Measurements from ENCODE around the gene ADGRG7.

The ADGRG7 gene

GRCh38 chr3:100710261-100710968, 101.0 kb downstream of the ADGRG7 start:
- Histone ChIP-seq H3K9me3 (no peaks in the 10 kb centered on the region), H3K36me3 (peaks cover 0 to 13% (median 10%) of the 10 kb centered on the region in 3 donors), H3K27me3 (peaks cover 0 to 3% of the 10 kb centered on the region in 2 donors), H3K4me1 (peaks cover 0 to 47% (median 22%) of the 10 kb centered on the region in 4 donors), H3K27ac (peak overlapping the region; percentile 96), H3K4me3 (peak overlapping the region; percentile 74 to 81)
- intact Hi-C loops (cut with DNase I; ENCODE audit: low total_unique reads): no loop called here
- DNase-seq: peak in 1 of 2 donors; percentile 60
- peak in 1 of 2 experiments; percentile 17 for TF ChIP-seq CTCF (IDR thresholded peaks at IDR 0.05)

GRCh38 chr3:100715176-100715575, 105.8 kb downstream of the ADGRG7 start:
- Histone ChIP-seq H3K9me3 (no peaks in the 10 kb centered on the region), H3K27me3 (no peaks in the 10 kb centered on the region), H3K4me1 (peaks cover 0 to 60% (median 28%) of the 10 kb centered on the region in 4 donors), H3K4me3 (no peak overlapping the region), H3K36me3 (peaks cover 1 to 25% (median 10%) of the 10 kb centered on the region in 3 donors), H3K27ac (no peak overlapping the region)
- DNase-seq: no peak
- intact Hi-C loops (cut with DNase I; ENCODE audit: low total_unique reads): no loop called here
- no peak for TF ChIP-seq CTCF (IDR thresholded peaks at IDR 0.05)

GRCh38 chr3:100717063-100717462, 107.7 kb downstream of the ADGRG7 start:
- Histone ChIP-seq H3K36me3 (peaks cover 17 to 41% (median 24%) of the 10 kb centered on the region in 3 donors), H3K4me3 (no peak overlapping the region), H3K27me3 (no peaks in the 10 kb centered on the region), H3K9me3 (no peaks in the 10 kb centered on the region), H3K4me1 (peaks cover 0 to 42% (median 13%) of the 10 kb centered on the region in 4 donors), H3K27ac (no peak overlapping the region)
- DNase-seq: no peak
- no peak for TF ChIP-seq CTCF (IDR thresholded peaks at IDR 0.05)
- intact Hi-C loops (cut with DNase I; ENCODE audit: low total_unique reads): no loop called here

- no peaks in the 10 kb centered on the region for H3K27me3 ChIP-seq
- no peaks in the 10 kb centered on the region for H3K9me3 ChIP-seq
- peaks cover 0 to 34% (median 9%) of the 10 kb centered on the region in 4 donors for H3K4me1 ChIP-seq
- no peak for DNase-seq
- H3K4me3 ChIP-seq: no peak overlapping the region
- H3K36me3 ChIP-seq: peaks cover 19 to 45% (median 30%) of the 10 kb centered on the region in 3 donors
- TF ChIP-seq CTCF (IDR thresholded peaks at IDR 0.05): no peak
- intact Hi-C loops (cut with DNase I; ENCODE audit: low total_unique reads): no loop called here
- no peak overlapping the region for H3K27ac ChIP-seq
Measured at GRCh38 chr3:100717637-100718487, 108.5 kb downstream of the ADGRG7 start.

- Histone ChIP-seq H3K4me3 (no peak overlapping the region), H3K36me3 (peaks cover 19 to 38% (median 28%) of the 10 kb centered on the region in 3 donors), H3K27me3 (no peaks in the 10 kb centered on the region), H3K9me3 (no peaks in the 10 kb centered on the region), H3K27ac (no peak overlapping the region), H3K4me1 (peaks cover 0 to 28% (median 8%) of the 10 kb centered on the region in 4 donors)
- no peak for TF ChIP-seq CTCF (IDR thresholded peaks at IDR 0.05)
- no peak for DNase-seq
- intact Hi-C loops (cut with DNase I; ENCODE audit: low total_unique reads): no loop called here
Measured at GRCh38 chr3:100719136-100719535, 109.7 kb downstream of the ADGRG7 start.

Data from tibial artery (tissue), 4 donors.